Colon (tissue), 2 donors: ENCODE results near the gene FIGNL1.

Experiments used
- FAIRE-seq: peaks from 2 replicates; lab custom pipeline; 2012; peaks lifted over from hg19 to GRCh38; lab: Jason Lieb, UNC
- donor health status: control.
- donor health status: control.

The FIGNL1 gene

GRCh38 chr7:50449881-50450589 lies at the start of gene FIGNL1:
FIGNL1 (minus strand) TSS chr7:50450350; CDS start chr7:50447287, 3,063 bp downstream.
- no peak for FAIRE-seq

- no peak for FAIRE-seq
These were observed 48.9 kb upstream of the FIGNL1 start for GRCh38 chr7:50499092-50499491.

GRCh38 chr7:50497968-50498367 lies 47.8 kb upstream of the FIGNL1 start:
- no peak for FAIRE-seq

GRCh38 chr7:50497068-50497642 lies 47.0 kb upstream of the FIGNL1 start:
- FAIRE-seq: no peak

- FAIRE-seq: no peak
These were observed 46.4 kb upstream of the FIGNL1 start for GRCh38 chr7:50496569-50496968.

GRCh38 chr7:50495746-50496145 lies 45.6 kb upstream of the FIGNL1 start:
- FAIRE-seq: no peak

GRCh38 chr7:50492770-50493519 lies 42.8 kb upstream of the FIGNL1 start:
- no peak for FAIRE-seq

GRCh38 chr7:50491943-50492342 lies 41.8 kb upstream of the FIGNL1 start:
- FAIRE-seq: no peak

GRCh38 chr7:50491209-50491608 lies 41.1 kb upstream of the FIGNL1 start:
- no peak for FAIRE-seq

- FAIRE-seq: no peak
These were observed 38.2 kb upstream of the FIGNL1 start for GRCh38 chr7:50488379-50488778.

- FAIRE-seq: no peak
These were observed 36.4 kb upstream of the FIGNL1 start for GRCh38 chr7:50486512-50486911.

GRCh38 chr7:50481867-50482266 lies 31.7 kb upstream of the FIGNL1 start:
- FAIRE-seq: no peak

- no peak for FAIRE-seq
These were observed 30.6 kb upstream of the FIGNL1 start for GRCh38 chr7:50480797-50481196.

- no peak for FAIRE-seq
These were observed 29.8 kb upstream of the FIGNL1 start for GRCh38 chr7:50479743-50480517.

GRCh38 chr7:50477640-50478039 lies 27.5 kb upstream of the FIGNL1 start:
- FAIRE-seq: no peak

GRCh38 chr7:50476953-50477625 lies 26.9 kb upstream of the FIGNL1 start:
- no peak for FAIRE-seq

- FAIRE-seq: no peak
These were observed 25.2 kb upstream of the FIGNL1 start for GRCh38 chr7:50475340-50475739.

- no peak for FAIRE-seq
These were observed 24.4 kb upstream of the FIGNL1 start for GRCh38 chr7:50474382-50475160.

- FAIRE-seq: no peak
These were observed 23.4 kb upstream of the FIGNL1 start for GRCh38 chr7:50473531-50473930.

GRCh38 chr7:50472427-50472826 lies 22.3 kb upstream of the FIGNL1 start:
- FAIRE-seq: no peak

GRCh38 chr7:50471970-50472369 lies 21.8 kb upstream of the FIGNL1 start:
- FAIRE-seq: no peak
